CD14-positive monocyte (primary cell): ENCODE data around the gene SCRN1. TPM values are rescaled to one million over a fixed set of nuclear protein-coding genes. Genes with fewer than 3 reads are reported as not detected.
A peak's percentile ranks its signal among the peaks of the same experiment; 100 is the strongest.

Experiments used
- DNase-seq, 3 donors: peaks; one replicate each; pipeline ENCODE4 v3.0.0-alpha.2; 2011 to 2022
- H2AFZ ChIP-seq: 2 replicates; pipeline ENCODE4 v1.6.0; 2012; ENCODE audit warnings: mild to moderate bottlenecking, low read depth, low read length, inconsistent platforms; ENCODE audit not compliant: insufficient read depth, poor library complexity, severe bottlenecking
- H3K27ac ChIP-seq, 2 donors: 1 replicate in 1 of 2; 2 replicates in 1 of 2; pipeline ENCODE4 v1.5.1; 2012 to 2013; ENCODE audit warnings: low read length in 2 of 2, control low read depth in 1 of 2, inconsistent platforms in 1 of 2, low read depth in 1 of 2, mild to moderate bottlenecking in 1 of 2
- H3K27me3 ChIP-seq, 2 donors: one replicate each; pipeline versions ENCODE4 v1.6.0 to v1.6.1; 2011 to 2013; ENCODE audit warnings: low read length in 2 of 2; ENCODE audit not compliant: control insufficient read depth in 2 of 2, insufficient read depth in 2 of 2
- H3K36me3 ChIP-seq, 2 donors: replicated peaks in 1 of 2; 1 replicate in 1 of 2; 2 replicates in 1 of 2; pipeline versions ENCODE4 v1.5.1 to v1.6.1; 2012 to 2013; ENCODE audit warnings: low read length in 2 of 2, control low read depth in 1 of 2, inconsistent platforms in 1 of 2, mild to moderate bottlenecking in 1 of 2; ENCODE audit not compliant: insufficient read depth in 2 of 2, control insufficient read depth in 1 of 2
- H3K4me1 ChIP-seq, 2 donors: 1 replicate in 1 of 2; 2 replicates in 1 of 2; pipeline versions ENCODE4 v1.5.1 to v1.6.1; 2012 to 2013; ENCODE audit warnings: low read length in 2 of 2, control low read depth in 1 of 2, inconsistent platforms in 1 of 2, mild to moderate bottlenecking in 1 of 2, moderate library complexity in 1 of 2; ENCODE audit not compliant: insufficient read depth in 2 of 2, control insufficient read depth in 1 of 2
- H3K4me2 ChIP-seq: replicated peaks from 2 replicates; pipeline ENCODE3; 2012; ENCODE audit warnings: low read length, moderate library complexity, mild to moderate bottlenecking; ENCODE audit not compliant: poor library complexity, severe bottlenecking; ENCODE audit errors: extremely low read depth
- H3K4me3 ChIP-seq, 3 experiments: fragments of 200-600 bp in 1 of 3; sonication (generic) in 1 of 3; replicated peaks in 1 of 3; 1 replicate in 2 of 3; 2 replicates in 1 of 3; pipeline ENCODE4 v1.5.1; 2011 to 2013; ENCODE audit warnings: low read length in 3 of 3, mild to moderate bottlenecking in 3 of 3, control low read depth in 2 of 3, low read depth in 2 of 3, inconsistent platforms in 1 of 3, moderate library complexity in 1 of 3
- H3K79me2 ChIP-seq: 2 replicates; pipeline ENCODE4 v1.6.0; 2012; ENCODE audit warnings: mild to moderate bottlenecking, control low read depth, inconsistent platforms, low read length, moderate library complexity; ENCODE audit not compliant: insufficient read depth
- H3K9ac ChIP-seq: 2 replicates; pipeline ENCODE4 v1.6.0; 2017; ENCODE audit warnings: low read length, mild to moderate bottlenecking; ENCODE audit not compliant: insufficient read depth, poor library complexity, severe bottlenecking
- H3K9me3 ChIP-seq, 2 donors: replicated peaks in 1 of 2; 1 replicate in 1 of 2; 2 replicates in 1 of 2; pipeline versions ENCODE4 v1.5.1 to v1.6.1; 2012 to 2013; ENCODE audit warnings: low read length in 2 of 2, control low read depth in 1 of 2; ENCODE audit not compliant: control insufficient read depth in 1 of 2, insufficient read depth in 1 of 2
- H4K20me1 ChIP-seq: 2 replicates; pipeline ENCODE4 v1.6.0; 2012; ENCODE audit warnings: mild to moderate bottlenecking, low read length, control low read depth, moderate library complexity; ENCODE audit not compliant: insufficient read depth
- H3K27ac Mint-ChIP-seq, 7 donors: one replicate each; pipeline ENCODE4 v1.8.0; 2020; ENCODE audit warnings: mild to moderate bottlenecking in 7 of 7, mixed read lengths in 7 of 7, moderate library complexity in 6 of 7, inconsistent platforms in 2 of 7
- H3K27me3 Mint-ChIP-seq, 3 donors: one replicate each; pipeline ENCODE4 v1.8.0; 2021 to 2022; ENCODE audit warnings: low read depth in 3 of 3, mild to moderate bottlenecking in 3 of 3, mixed read lengths in 3 of 3, moderate library complexity in 3 of 3, inconsistent platforms in 1 of 3
- H3K36me3 Mint-ChIP-seq, 2 donors: one replicate each; pipeline ENCODE4 v1.8.0; 2020; ENCODE audit warnings: mixed read lengths in 2 of 2, inconsistent platforms in 1 of 2, mild to moderate bottlenecking in 1 of 2
- H3K4me1 Mint-ChIP-seq: one replicate; pipeline ENCODE4 v1.8.0; 2020; ENCODE audit warnings: mild to moderate bottlenecking, mixed read lengths
- H3K4me3 Mint-ChIP-seq, 2 donors: one replicate each; pipeline ENCODE4 v1.8.0; 2020; ENCODE audit warnings: mild to moderate bottlenecking in 2 of 2, mixed read lengths in 2 of 2, moderate library complexity in 1 of 2
- H3K9me3 Mint-ChIP-seq, 7 donors: one replicate each; pipeline ENCODE4 v1.8.0; 2020 to 2022; ENCODE audit warnings: mixed read lengths in 7 of 7, mild to moderate bottlenecking in 6 of 7, moderate library complexity in 6 of 7, inconsistent platforms in 2 of 7
- CTCF ChIP-seq: fragments of 200-600 bp; IDR thresholded peaks from one replicate; pipeline ENCODE4 v1.8.0; 2022; ENCODE audit warnings: antibody characterized with exemption, mild to moderate bottlenecking
- WGBS: methylation state at CpG from one replicate; pipeline ENCODE4 v1.1.5; 2013; ENCODE audit warnings: missing lambda C conversion rate; ENCODE audit not compliant: insufficient coverage; 5-methylcytosine and 5-hydroxymethylcytosine counted together
- intact Hi-C, 2 donors: fragments of 100-400 bp; cut with micrococcal nuclease; formaldehyde crosslinking; loops; one replicate each; pipeline versions ENCODE4 v1.15.0 to v1.15.1; 2023
- polyA plus RNA-seq, 3 donors: library from polyadenylated mRNA; depleted of rRNA in 1 of 3; unstranded in 2 of 3; stranded (reverse) in 1 of 3; fragments of 300-500 nt in 2 of 3; fragments of >200 nt in 1 of 3; fragmentation: Illumina TruSeq in 2 of 3; gene quantifications; 1 replicate in 2 of 3; 2 replicates in 1 of 3; pipeline ENCODE4 v1.2.3, GENCODE V29; 2012 to 2021

The SCRN1 gene
- polyA plus RNA-seq, 3 donors, result 8.4 to 12.1 (median 8.6) TPM

GRCh38 chr7:29921404-29922010, 68.1 kb downstream of the SCRN1 start:
- no peaks in the 10 kb centered on the region for H3K9me3 ChIP-seq
- H2AFZ ChIP-seq, result no peak overlapping the region
- Mint-ChIP-seq H3K9me3 (no peaks in the 10 kb centered on the region), H3K27me3 (no peaks in the 10 kb centered on the region), H3K27ac (peak overlapping the region in 2 of 7 donors; percentile 20 to 46), H3K4me1 (no peaks in the 10 kb centered on the region), H3K36me3 (peaks cover 18 to 26% of the 10 kb centered on the region in 2 donors), H3K4me3 (no peak overlapping the region)
- H3K4me1 ChIP-seq, result no peaks in the 10 kb centered on the region
- peaks cover 5 to 68% of the 10 kb centered on the region in 2 donors for H3K36me3 ChIP-seq
- intact Hi-C loops, result no loop called here
- H3K27me3 ChIP-seq, result no peaks in the 10 kb centered on the region
- H3K27ac ChIP-seq, result no peak overlapping the region
- no peaks in the 10 kb centered on the region for H4K20me1 ChIP-seq
- 50% methylated on average over 2 of the region's 4 CpGs for WGBS
- H3K79me2 ChIP-seq, result no peaks in the 10 kb centered on the region
- peak; percentile 26 to 52 (median 50) for DNase-seq
- TF ChIP-seq CTCF, result peak; percentile 94
- no peak overlapping the region for H3K4me3 ChIP-seq
- H3K4me2 ChIP-seq, result no peak overlapping the region
- no peak overlapping the region for H3K9ac ChIP-seq

- WGBS, result 100% methylated on average over 1 of the region's 5 CpGs
- Histone ChIP-seq H3K9ac (no peak overlapping the region), H3K27ac (no peak overlapping the region), H3K36me3 (peaks cover 5 to 63% of the 10 kb centered on the region in 2 donors), H4K20me1 (no peaks in the 10 kb centered on the region), H3K9me3 (no peaks in the 10 kb centered on the region), H3K27me3 (no peaks in the 10 kb centered on the region), H3K79me2 (no peaks in the 10 kb centered on the region), H3K4me1 (no peaks in the 10 kb centered on the region), H2AFZ (no peak overlapping the region), H3K4me3 (no peak overlapping the region), H3K4me2 (no peak overlapping the region)
- intact Hi-C loops, result no loop called here
- Mint-ChIP-seq H3K9me3 (no peaks in the 10 kb centered on the region), H3K36me3 (peaks cover 14 to 26% of the 10 kb centered on the region in 2 donors), H3K4me3 (no peak overlapping the region), H3K4me1 (peaks cover 3% of the 10 kb centered on the region), H3K27me3 (no peaks in the 10 kb centered on the region), H3K27ac (no peak overlapping the region)
- no peak for TF ChIP-seq CTCF
- no peak for DNase-seq
These were observed 69.1 kb downstream of the SCRN1 start for GRCh38 chr7:29920491-29920890.
